GM23338 (cell line): ENCODE results near the gene FILIP1. TPM values are rescaled to one million over a fixed set of nuclear protein-coding genes. Genes with fewer than 3 reads are reported as not detected.

Source experiments
- CREB1 ChIP-seq: fragments of 250-450 bp; sonication (Bioruptor Pico); IDR thresholded peaks from 2 replicates; pipeline ENCODE4 v1.5.0; 2020; ENCODE audit warnings: low read depth, mild to moderate bottlenecking, moderate library complexity
- ETS1 ChIP-seq: IDR thresholded peaks from 2 replicates; pipeline ENCODE4 v1.6.1; 2016; ENCODE audit warnings: antibody characterized with exemption
- EZH2 ChIP-seq: fragments of 200-600 bp; sonication (generic); IDR thresholded peaks from one replicate; pipeline ENCODE4 v1.8.0; 2017; ENCODE audit warnings: antibody characterized with exemption, mild to moderate bottlenecking, low read depth; ENCODE audit not compliant: unreplicated experiment
- EZH2phosphoT487 ChIP-seq: fragments of 200-600 bp; sonication (generic); IDR thresholded peaks from one replicate; pipeline ENCODE4 v1.8.1; 2018; ENCODE audit warnings: antibody characterized with exemption; ENCODE audit not compliant: unreplicated experiment
- JUNB ChIP-seq: IDR thresholded peaks from one replicate; pipeline ENCODE4 v1.6.1; 2016; ENCODE audit warnings: antibody characterized with exemption; ENCODE audit not compliant: unreplicated experiment
- NANOG ChIP-seq: IDR thresholded peaks from 2 replicates; pipeline ENCODE4 v1.6.1; 2016; ENCODE audit warnings: antibody characterized with exemption, borderline replicate concordance
- POLR2AphosphoS5 ChIP-seq: IDR thresholded peaks from 2 replicates; pipeline ENCODE4 v1.6.1; 2016; ENCODE audit warnings: antibody characterized with exemption, low read depth
- REST ChIP-seq: IDR thresholded peaks from one replicate; pipeline ENCODE4 v1.6.1; 2018; ENCODE audit warnings: antibody characterized with exemption; ENCODE audit not compliant: unreplicated experiment
- ZNF331 ChIP-seq: fragments of 250-450 bp; sonication (Bioruptor Pico); IDR thresholded peaks from 2 replicates; pipeline ENCODE4 v1.5.0; 2020; ENCODE audit warnings: low read depth, mild to moderate bottlenecking, moderate library complexity
- ZNF462 ChIP-seq: fragments of 250-450 bp; sonication (Bioruptor Pico); IDR thresholded peaks from 2 replicates; pipeline ENCODE4 v1.5.0; 2020; ENCODE audit warnings: mild to moderate bottlenecking, moderate library complexity
- polyA plus RNA-seq: library from polyadenylated mRNA; unstranded; fragments of >200 nt; fragmentation: Nextera tagmentation; extraction: Ambion mirVana; gene quantifications from 2 replicates; pipeline ENCODE4 v1.2.1, GENCODE V29; 2016
- total RNA-seq: library from RNA; depleted of rRNA; stranded (reverse); fragments of >200 nt; shearing (Covaris generic); gene quantifications from 2 replicates; pipeline ENCODE4 v1.2.3, GENCODE V29; 2014

FILIP1 gene
- total and polyA plus RNA-seq, 2 experiments from 2014 or later: 3.7 to 6.4 TPM

GRCh38 chr6:75422024-75422639, 71.5 kb downstream of the FILIP1 start (continued):
- TF ChIP-seq ZNF462 (CRISPR knock-in tag) (no peak), POLR2AphosphoS5 (no peak), JUNB (no peak), NANOG (no peak), REST (no peak), EZH2 (no peak), ZNF331 (CRISPR knock-in tag) (no peak), CREB1 (CRISPR knock-in tag) (no peak), EZH2phosphoT487 (no peak), ETS1 (no peak)
